ENCODE measurements around the gene INSYN2A. TPM values are rescaled to one million over a fixed set of nuclear protein-coding genes. Genes with fewer than 3 reads are reported as not detected.

The INSYN2A gene
- total RNA-seq, 1 donor from 2014 or later = not detected

DNA sequence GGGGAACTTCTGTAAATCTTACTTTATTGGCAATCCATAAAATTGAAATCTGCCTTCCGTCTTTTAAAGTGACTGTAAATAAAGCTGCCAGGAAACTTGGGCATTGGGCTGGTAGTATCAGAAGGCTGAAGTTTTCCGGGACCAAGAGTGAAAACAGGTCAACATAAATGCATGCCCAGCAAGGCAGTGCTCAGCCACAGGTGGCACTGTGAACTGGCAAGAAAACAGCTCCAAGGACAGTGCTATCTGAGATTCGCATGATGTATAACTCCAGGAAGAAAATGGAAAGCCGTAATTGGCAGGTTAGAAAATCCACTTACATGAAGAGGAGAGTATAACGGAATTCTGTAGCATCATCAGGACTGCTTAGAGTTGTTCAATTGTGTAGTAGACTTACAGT lies 1.9 kb upstream of the INSYN2A start:
- H3K27ac Mint-ChIP-seq = no peak overlapping the region
- no peak overlapping the region for H3K4me3 Mint-ChIP-seq
- ChIA-PET POLR2A (no interaction called here), CTCF (no interaction called here)
- no peaks in the 10 kb centered on the region for H3K4me1 Mint-ChIP-seq
- intact Hi-C loops (cut with micrococcal nuclease) = no loop called here
- ATAC-seq (ENCODE audit: low read depth) (no peak), DNase-seq (no peak)
- no peaks in the 10 kb centered on the region for H3K36me3 Mint-ChIP-seq (ENCODE audit: low read depth)
- no peaks in the 10 kb centered on the region for H3K9me3 Mint-ChIP-seq
- H3K27me3 Mint-ChIP-seq = peaks cover 24% of the 10 kb centered on the region
- TF ChIP-seq, protein P1, sequence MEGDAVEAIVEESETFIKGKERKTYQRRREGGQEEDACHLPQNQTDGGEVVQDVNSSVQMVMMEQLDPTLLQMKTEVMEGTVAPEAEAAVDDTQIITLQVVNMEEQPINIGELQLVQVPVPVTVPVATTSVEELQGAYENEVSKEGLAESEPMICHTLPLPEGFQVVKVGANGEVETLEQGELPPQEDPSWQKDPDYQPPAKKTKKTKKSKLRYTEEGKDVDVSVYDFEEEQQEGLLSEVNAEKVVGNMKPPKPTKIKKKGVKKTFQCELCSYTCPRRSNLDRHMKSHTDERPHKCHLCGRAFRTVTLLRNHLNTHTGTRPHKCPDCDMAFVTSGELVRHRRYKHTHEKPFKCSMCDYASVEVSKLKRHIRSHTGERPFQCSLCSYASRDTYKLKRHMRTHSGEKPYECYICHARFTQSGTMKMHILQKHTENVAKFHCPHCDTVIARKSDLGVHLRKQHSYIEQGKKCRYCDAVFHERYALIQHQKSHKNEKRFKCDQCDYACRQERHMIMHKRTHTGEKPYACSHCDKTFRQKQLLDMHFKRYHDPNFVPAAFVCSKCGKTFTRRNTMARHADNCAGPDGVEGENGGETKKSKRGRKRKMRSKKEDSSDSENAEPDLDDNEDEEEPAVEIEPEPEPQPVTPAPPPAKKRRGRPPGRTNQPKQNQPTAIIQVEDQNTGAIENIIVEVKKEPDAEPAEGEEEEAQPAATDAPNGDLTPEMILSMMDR (IDR thresholded peaks at IDR 0.05) = no peak

DNA sequence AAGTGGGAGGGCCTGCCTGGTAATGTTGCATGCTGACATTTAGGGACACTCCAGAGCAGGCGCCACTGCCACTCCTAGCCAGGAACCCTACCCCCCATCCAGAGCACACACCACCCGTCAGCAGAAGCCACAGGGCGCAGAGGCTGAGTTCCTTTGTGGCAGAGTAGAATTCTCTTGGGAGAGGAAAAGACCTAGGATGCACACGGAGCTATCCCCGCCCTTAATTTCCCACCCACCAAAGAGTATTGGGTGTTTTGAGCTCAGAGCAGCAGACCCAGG lies 702 bp upstream of the INSYN2A start:
- no peak for DNase-seq
- no peaks in the 10 kb centered on the region for H3K4me1 Mint-ChIP-seq
- ChIA-PET POLR2A (no interaction called here), CTCF (no interaction called here)
- peaks cover 27% of the 10 kb centered on the region for H3K27me3 Mint-ChIP-seq
- ATAC-seq (ENCODE audit: low read depth) = no peak
- no peak overlapping the region for H3K27ac Mint-ChIP-seq
- H3K9me3 Mint-ChIP-seq = no peaks in the 10 kb centered on the region
- H3K36me3 Mint-ChIP-seq (ENCODE audit: low read depth) = no peaks in the 10 kb centered on the region
- intact Hi-C loops (cut with micrococcal nuclease) = no loop called here
- TF ChIP-seq, protein P1 (IDR thresholded peaks at IDR 0.05) = no peak
- no peak overlapping the region for H3K4me3 Mint-ChIP-seq

DNA sequence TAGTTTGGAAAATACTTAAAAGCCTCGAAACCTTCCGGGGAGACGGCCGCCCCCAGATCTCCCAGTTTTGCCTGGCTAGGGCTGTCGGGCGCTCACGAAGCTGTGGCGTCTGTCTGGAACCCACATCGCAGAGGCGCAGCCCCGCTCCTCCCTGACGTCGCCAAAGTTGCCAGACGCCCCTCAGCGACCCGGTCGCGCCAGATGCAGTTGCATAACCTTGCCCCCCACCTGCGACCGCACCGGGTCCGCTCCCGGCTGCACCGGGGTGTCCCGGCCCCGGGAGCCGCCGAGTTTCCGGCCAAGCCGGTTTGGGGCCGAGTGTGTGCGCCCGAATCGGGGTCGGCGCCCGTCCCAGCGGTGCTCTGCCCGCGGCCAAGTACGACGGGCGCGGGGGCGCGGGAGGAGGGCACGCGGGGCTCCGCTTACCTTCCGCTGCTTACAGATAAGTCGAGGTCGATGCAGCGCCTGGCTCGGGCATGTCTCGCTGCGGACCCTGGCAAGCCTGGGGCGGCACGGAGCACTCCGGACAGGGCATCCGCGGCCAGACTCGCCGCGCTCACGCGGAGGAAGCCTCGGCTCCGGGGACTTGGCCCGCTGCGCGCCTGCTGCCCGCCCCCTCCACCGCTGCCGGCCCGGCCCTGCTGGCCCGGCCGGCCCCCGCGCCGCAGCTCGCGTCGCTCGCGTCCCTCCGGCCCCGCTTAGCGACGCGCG lies 665 bp downstream of the INSYN2A start:
- ATAC-seq (ENCODE audit: low read depth) (no peak), DNase-seq (no peak)
- TF ChIP-seq, protein P1 (IDR thresholded peaks at IDR 0.05) = no peak
- H3K4me1 Mint-ChIP-seq = no peaks in the 10 kb centered on the region
- no peak overlapping the region for H3K27ac Mint-ChIP-seq
- ChIA-PET CTCF (no interaction called here), POLR2A (no interaction called here)
- H3K4me3 Mint-ChIP-seq = no peak overlapping the region
- intact Hi-C loops (cut with micrococcal nuclease) = no loop called here
- H3K36me3 Mint-ChIP-seq (ENCODE audit: low read depth) = no peaks in the 10 kb centered on the region
- peaks cover 27% of the 10 kb centered on the region for H3K27me3 Mint-ChIP-seq
- no peaks in the 10 kb centered on the region for H3K9me3 Mint-ChIP-seq

DNA sequence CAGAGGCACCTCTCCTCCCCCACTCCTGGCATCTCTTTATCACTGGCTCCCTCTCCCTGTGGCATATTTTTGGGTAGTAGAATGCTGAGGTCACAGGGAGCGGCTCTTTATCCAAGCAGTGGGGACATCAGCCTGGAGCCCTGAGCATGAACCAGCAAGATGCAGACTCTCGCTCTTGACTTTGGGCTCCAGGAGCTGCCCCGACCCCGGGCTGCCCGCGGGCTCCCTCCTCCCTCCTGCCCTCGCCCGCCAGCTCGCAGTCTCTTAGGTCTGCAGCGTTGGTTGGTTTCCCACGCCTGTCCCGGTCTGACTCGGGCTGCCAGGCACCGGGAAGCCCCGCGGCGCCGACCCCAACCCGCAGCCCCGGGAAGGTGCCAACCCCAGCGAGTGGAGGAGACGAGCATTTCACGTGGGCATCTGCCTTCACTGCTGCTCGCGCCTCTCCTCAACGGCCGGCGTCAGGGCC lies 1.3 kb downstream of the INSYN2A start:
- intact Hi-C loops (cut with micrococcal nuclease) = no loop called here
- POLR2A ChIA-PET = no interaction called here
- TF ChIP-seq, protein P1 (IDR thresholded peaks at IDR 0.05) = no peak
- Mint-ChIP-seq H3K36me3 (ENCODE audit: low read depth) (no peaks in the 10 kb centered on the region), H3K27ac (no peak overlapping the region), H3K27me3 (peaks cover 27% of the 10 kb centered on the region), H3K9me3 (no peaks in the 10 kb centered on the region), H3K4me3 (no peak overlapping the region), H3K4me1 (no peaks in the 10 kb centered on the region)
- DNase-seq = no peak
- CTCF ChIA-PET = no interaction called here
- no peak for ATAC-seq (ENCODE audit: low read depth)

DNA sequence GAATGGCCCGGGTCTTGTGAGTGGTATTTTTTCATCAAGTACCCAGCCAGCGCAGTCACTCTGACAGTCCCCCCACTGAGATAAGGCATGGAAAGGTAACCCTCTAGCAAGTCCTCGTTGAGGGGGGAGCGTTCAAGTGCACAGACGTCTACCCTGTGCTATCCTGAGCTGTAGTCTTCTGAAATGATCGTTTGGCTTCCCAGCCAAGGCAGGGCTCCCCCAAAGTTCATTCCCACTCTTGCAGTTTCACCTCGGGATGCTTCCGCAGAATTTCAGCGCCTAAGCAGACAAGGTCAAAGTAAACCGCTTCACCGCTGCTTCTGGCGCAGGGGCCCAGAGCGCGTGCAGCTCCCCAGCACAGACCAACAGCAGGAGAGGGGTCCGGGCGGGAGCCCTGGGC lies 1.8 kb downstream of the INSYN2A start:
- Mint-ChIP-seq H3K4me1 (no peaks in the 10 kb centered on the region), H3K27me3 (peaks cover 27% of the 10 kb centered on the region), H3K9me3 (no peaks in the 10 kb centered on the region), H3K4me3 (no peak overlapping the region), H3K27ac (no peak overlapping the region), H3K36me3 (ENCODE audit: low read depth) (no peaks in the 10 kb centered on the region)
- ChIA-PET CTCF (no interaction called here), POLR2A (no interaction called here)
- intact Hi-C loops (cut with micrococcal nuclease) = no loop called here
- ATAC-seq (ENCODE audit: low read depth) (no peak), DNase-seq (no peak)
- TF ChIP-seq, protein P1 (IDR thresholded peaks at IDR 0.05) = no peak
